Muscle of leg (tissue), 11 donors: ENCODE results near the gene FREY1. TPM values are rescaled to one million over a fixed set of nuclear protein-coding genes. Genes with fewer than 3 reads are reported as not detected.
"Not testable (repeated sequence)": the region's sequence is repeated elsewhere in the genome, so short reads cannot be mapped to it uniquely, and the experiment has no call there.

Source experiments
- DNase-seq: peaks from one replicate; pipeline ENCODE4 v3.0.0; 2013
- H3K27ac ChIP-seq: one replicate; pipeline ENCODE4 v1.5.1; 2013; ENCODE audit warnings: mild to moderate bottlenecking, low read length, control low read depth
- H3K27me3 ChIP-seq: one replicate; pipeline ENCODE4 v1.6.1; 2013; ENCODE audit warnings: low read length; ENCODE audit not compliant: control insufficient read depth, insufficient read depth
- H3K36me3 ChIP-seq: one replicate; pipeline ENCODE4 v1.6.1; 2013; ENCODE audit warnings: low read length; ENCODE audit not compliant: control insufficient read depth, insufficient read depth
- H3K4me1 ChIP-seq: one replicate; pipeline ENCODE4 v1.6.1; 2013; ENCODE audit warnings: low read length; ENCODE audit not compliant: control insufficient read depth, insufficient read depth
- H3K4me3 ChIP-seq: one replicate; pipeline ENCODE4 v1.5.1; 2013; ENCODE audit warnings: low read length, control low read depth
- H3K9me3 ChIP-seq: replicated peaks from 2 replicates; pipeline ENCODE4 v1.6.1; 2013; ENCODE audit warnings: low read depth, low read length; ENCODE audit not compliant: control insufficient read depth
- WGBS: methylation state at CpG from one replicate; pipeline ENCODE4 v1.1.5; 2013; ENCODE audit warnings: missing lambda C conversion rate; ENCODE audit not compliant: insufficient coverage; 5-methylcytosine and 5-hydroxymethylcytosine counted together
- polyA plus RNA-seq, 8 donors: library from polyadenylated mRNA; unstranded; fragments of 120-200 nt; gene quantifications; one replicate each; pipeline versions ENCODE4 v1.2.1 to v1.2.3, GENCODE V29; 2013; ENCODE audit warnings: inconsistent platforms in 1 of 8, low replicate concordance in 1 of 8; ENCODE audit not compliant: insufficient read length in 8 of 8, insufficient read depth in 1 of 8
- total RNA-seq: library from RNA; stranded (reverse); fragments of 120-200 nt; gene quantifications from one replicate; pipeline ENCODE4 v1.2.4, GENCODE V29; 2013

FREY1 gene
- total and polyA plus RNA-seq, 9 donors, result 0.21 to 0.46 (median 0.27) TPM; not detected in 4

- no peak for DNase-seq
- 87% methylated on average over 53 of the region's 56 CpGs for WGBS
- H3K4me1 ChIP-seq, result peaks cover 46% of the 10 kb centered on the region
These were observed 4.4 kb downstream of the FREY1 start for GRCh38 chr11:45902452-45903380.

DNA sequence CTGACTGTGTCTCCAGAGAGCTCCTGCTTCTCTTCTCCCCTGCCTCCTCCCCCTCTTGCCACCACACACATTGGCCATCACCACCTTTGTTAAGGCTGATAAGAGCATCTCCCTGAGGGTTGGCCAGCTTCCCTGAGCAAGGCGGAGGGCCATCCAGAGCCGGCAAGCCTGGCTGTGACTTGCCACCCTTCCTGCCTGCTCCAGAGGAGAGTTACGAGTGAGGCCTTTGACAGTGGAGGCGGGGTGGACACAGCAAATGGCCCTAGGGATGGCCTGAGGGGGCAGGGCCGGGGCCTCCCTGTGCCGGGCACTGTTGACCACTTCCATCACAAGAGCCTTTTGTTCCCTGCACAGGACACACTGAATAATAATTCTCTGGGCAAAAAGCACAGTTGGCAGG lies 5.4 kb downstream of the FREY1 start:
- H3K27me3 ChIP-seq, result peaks cover 10% of the 10 kb centered on the region
- WGBS, result 57% methylated on average over 4 of the region's 6 CpGs
- peaks cover 45% of the 10 kb centered on the region for H3K36me3 ChIP-seq
- no peak overlapping the region for H3K4me3 ChIP-seq
- no peaks in the 10 kb centered on the region for H3K9me3 ChIP-seq
- peaks cover 47% of the 10 kb centered on the region for H3K4me1 ChIP-seq
- no peak overlapping the region for H3K27ac ChIP-seq
- no peak for DNase-seq

More at GRCh38 chr11:45902452-45903380, 4.4 kb downstream of the FREY1 start:
- H3K9me3 ChIP-seq, result no peaks in the 10 kb centered on the region
- no peak overlapping the region for H3K27ac ChIP-seq
- H3K4me3 ChIP-seq, result no peak overlapping the region
- peaks cover 7% of the 10 kb centered on the region for H3K27me3 ChIP-seq
- H3K36me3 ChIP-seq, result peaks cover 51% of the 10 kb centered on the region

GRCh38 chr11:45900916-45901617 lies 6.0 kb downstream of the FREY1 start:
- H3K27ac ChIP-seq, result peak overlapping the region; percentile 42
- peak; percentile 50 for DNase-seq
- H3K4me3 ChIP-seq, result peak overlapping the region; percentile 62
- H3K9me3 ChIP-seq, result no peaks in the 10 kb centered on the region
- H3K36me3 ChIP-seq, result peaks cover 40% of the 10 kb centered on the region
- WGBS, result 19% methylated on average over 7 of the region's 8 CpGs
- peaks cover 53% of the 10 kb centered on the region for H3K4me1 ChIP-seq
- peaks cover 10% of the 10 kb centered on the region for H3K27me3 ChIP-seq

GRCh38 chr11:45900175-45900800 lies 6.8 kb downstream of the FREY1 start:
- peak overlapping the region; percentile 62 for H3K4me3 ChIP-seq
- under 1% methylated on average over 29 of the region's 59 CpGs for WGBS
- H3K9me3 ChIP-seq, H3K27me3 ChIP-seq, DNase-seq: not testable (repeated sequence)
- peak overlapping the region; percentile 42 for H3K27ac ChIP-seq
- peaks cover 61% of the 10 kb centered on the region for H3K4me1 ChIP-seq
- H3K36me3 ChIP-seq, result peaks cover 37% of the 10 kb centered on the region

DNA sequence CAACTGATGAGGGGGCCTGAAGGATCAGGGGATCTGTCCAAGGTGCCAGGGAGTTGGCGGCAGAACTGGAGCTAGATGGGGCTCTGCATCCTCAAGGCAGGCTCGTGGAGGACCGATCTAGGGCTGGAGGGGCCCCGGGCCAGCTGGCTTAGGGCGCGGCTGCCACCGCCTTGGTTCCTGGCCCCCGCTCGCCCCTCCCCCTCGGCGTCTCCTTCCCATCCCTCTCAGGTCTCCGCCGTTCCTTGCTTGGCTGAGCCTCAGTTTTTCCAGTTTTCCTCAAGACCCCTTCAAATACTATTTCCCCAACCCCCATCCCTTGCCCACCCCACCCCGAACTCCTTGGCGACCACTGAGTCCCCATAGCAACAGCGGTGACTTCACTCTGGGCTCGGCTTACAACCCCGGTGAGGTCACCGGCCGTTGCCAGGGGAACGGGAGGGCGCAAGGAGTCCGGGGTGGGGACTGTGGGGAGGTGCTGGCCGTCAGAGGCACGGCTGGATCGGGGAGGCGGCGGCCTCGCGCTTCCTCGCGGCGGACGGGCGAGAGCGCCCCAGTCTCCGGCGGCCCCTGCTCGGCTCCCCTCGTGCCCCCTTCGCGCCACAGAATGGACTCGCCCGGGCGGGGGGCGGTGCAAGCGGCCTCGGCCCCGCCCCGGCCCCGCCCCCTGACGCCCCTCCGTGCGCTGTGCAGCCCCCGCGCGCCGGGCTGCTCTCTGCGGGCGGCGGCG lies 7.5 kb downstream of the FREY1 start:
- under 1% methylated on average over 44 of the region's 62 CpGs for WGBS
- peaks cover 67% of the 10 kb centered on the region for H3K4me1 ChIP-seq
- peaks cover 30% of the 10 kb centered on the region for H3K36me3 ChIP-seq
- H3K27me3 ChIP-seq, result peaks cover 10% of the 10 kb centered on the region
- no peaks in the 10 kb centered on the region for H3K9me3 ChIP-seq
- peak overlapping the region; percentile 80 for H3K27ac ChIP-seq
- peak; percentile 96 for DNase-seq
- peak overlapping the region; percentile 34 for H3K4me3 ChIP-seq

GRCh38 chr11:45899086-45899447 lies 8.0 kb downstream of the FREY1 start:
- H3K27me3 ChIP-seq, result peaks cover 10% of the 10 kb centered on the region
- DNase-seq, result no peak
- peak overlapping the region; percentile 34 for H3K4me3 ChIP-seq
- H3K9me3 ChIP-seq, result no peaks in the 10 kb centered on the region
- H3K27ac ChIP-seq, result peak overlapping the region; percentile 80
- peaks cover 26% of the 10 kb centered on the region for H3K36me3 ChIP-seq
- WGBS, result 0% methylated on average over 2 of the region's 3 CpGs
- peaks cover 73% of the 10 kb centered on the region for H3K4me1 ChIP-seq

- Histone ChIP-seq H3K4me1 (peaks cover 73% of the 10 kb centered on the region), H3K27me3 (peaks cover 10% of the 10 kb centered on the region), H3K36me3 (peaks cover 11% of the 10 kb centered on the region), H3K27ac (peak overlapping the region; percentile 81), H3K4me3 (no peak overlapping the region), H3K9me3 (no peaks in the 10 kb centered on the region)
- no peak for DNase-seq
- WGBS, result 87% methylated on average over 3 of the region's 6 CpGs
These were observed 9.5 kb downstream of the FREY1 start for GRCh38 chr11:45897556-45897955.

- H3K27me3 ChIP-seq, result peaks cover 10% of the 10 kb centered on the region
- 3% methylated on average over 15 of the region's 19 CpGs for WGBS
- H3K4me1 ChIP-seq, result peaks cover 67% of the 10 kb centered on the region
These were observed 10.6 kb downstream of the FREY1 start for GRCh38 chr11:45896422-45896984.

DNA sequence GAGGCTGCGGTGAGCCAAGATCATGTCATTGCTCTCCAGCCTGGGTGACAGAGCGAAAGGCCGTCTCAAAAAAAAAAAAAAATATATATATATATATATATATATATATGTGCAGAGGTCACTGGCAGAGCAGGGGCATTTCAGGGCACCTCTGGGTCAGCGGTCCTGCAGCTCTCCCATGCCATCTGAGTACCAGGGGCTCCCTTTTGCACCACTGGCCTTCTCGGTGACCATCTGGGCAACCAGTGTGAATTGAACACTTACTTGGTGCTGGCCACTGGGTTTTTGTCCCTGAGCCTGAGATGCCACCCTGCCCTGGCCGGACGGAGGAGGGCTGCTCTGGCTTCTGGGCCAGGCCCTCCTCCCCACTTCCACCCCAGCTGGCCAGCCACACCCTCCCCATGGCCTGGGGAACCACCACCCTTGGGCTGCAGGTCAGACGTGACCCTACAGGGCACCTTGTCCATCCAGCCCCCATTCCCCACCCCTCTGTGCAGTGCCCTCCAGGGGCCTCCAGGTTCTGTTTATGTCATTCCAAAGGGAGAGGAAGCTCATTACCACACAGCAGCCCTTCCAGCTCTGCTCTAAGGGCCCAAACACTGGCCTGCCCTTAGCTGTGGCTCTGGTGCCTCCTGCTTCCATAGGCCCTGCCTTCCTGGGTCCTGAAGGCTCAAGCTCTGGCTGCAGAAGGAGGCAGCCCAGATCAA lies 11.4 kb downstream of the FREY1 start:
- H3K27me3 ChIP-seq, result peaks cover 7% of the 10 kb centered on the region
- peak overlapping the region; percentile 85 for H3K27ac ChIP-seq
- H3K4me1 ChIP-seq, result peaks cover 60% of the 10 kb centered on the region
- H3K36me3 ChIP-seq, result no peaks in the 10 kb centered on the region
- 90% methylated on average over 5 of the region's 8 CpGs for WGBS
- H3K4me3 ChIP-seq, result peak overlapping the region; percentile 17
- no peak for DNase-seq
- no peaks in the 10 kb centered on the region for H3K9me3 ChIP-seq

More at GRCh38 chr11:45896422-45896984, 10.6 kb downstream of the FREY1 start:
- H3K27ac ChIP-seq, result peak overlapping the region; percentile 85
- H3K36me3 ChIP-seq, result peaks cover 1% of the 10 kb centered on the region
- DNase-seq, result peak; percentile 83
- no peaks in the 10 kb centered on the region for H3K9me3 ChIP-seq
- H3K4me3 ChIP-seq, result peak overlapping the region; percentile 17
